Spleen (tissue), 7 donors: ENCODE data around the gene FHIT.

Experiments
- POLR2A ChIP-seq, 3 donors: fragments of 450-650 bp; IDR thresholded peaks; one replicate each; pipeline ENCODE4 v1.5.1; 2017; ENCODE audit warnings: antibody characterized with exemption in 3 of 3, mild to moderate bottlenecking in 1 of 3
- POLR2AphosphoS5 ChIP-seq, 3 donors: sonication (generic); formaldehyde crosslinking; IDR thresholded peaks; one replicate each; pipeline ENCODE4 v1.5.1; 2017; ENCODE audit warnings: antibody characterized with exemption in 3 of 3
- TF ChIP-seq, protein P1 (sequence below), 11 experiments: fragments of 200-600 bp in 7 of 11; fragments of 450-650 bp in 4 of 11; sonication (generic) in 4 of 11; IDR thresholded peaks in 8 of 11; conservative IDR thresholded peaks in 3 of 11; 1 replicate in 7 of 11; 2 replicates in 4 of 11; pipeline versions ENCODE4 v1.4.0 to v1.8.0; 2016 to 2021; ENCODE audit warnings: antibody characterized with exemption in 11 of 11, inconsistent platforms in 4 of 11, mild to moderate bottlenecking in 1 of 11
- donor health status: DM: no; HTN: no; CAD: no; lungs with moderate emphysema.
- donor health status: DM: no; HTN: no; CAD: no.
- donor health status: DM: no; HTN: no; CAD: no.

DNA sequence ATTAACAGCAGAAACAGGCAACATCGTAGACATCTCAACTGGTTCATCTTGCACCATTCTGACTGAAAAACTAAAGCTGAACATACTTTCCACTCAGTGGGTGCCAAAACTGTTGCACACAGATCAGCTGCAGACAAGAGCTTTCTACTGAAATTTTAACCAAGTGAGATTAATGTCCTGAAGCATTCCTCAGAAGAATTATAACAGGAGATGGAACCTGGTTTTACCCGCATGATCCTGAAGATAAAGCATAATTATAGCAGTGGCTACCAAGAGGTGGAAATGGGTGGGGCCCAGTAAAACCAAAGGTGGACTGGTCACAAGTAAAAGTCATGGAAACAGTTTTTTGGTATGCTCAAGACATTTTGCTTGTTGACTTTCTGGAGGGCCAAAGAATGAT, 858.8 kb downstream of the FHIT start:
- TF ChIP-seq POLR2AphosphoS5 (IDR thresholded peaks at IDR 0.05) (no peak), POLR2A (IDR thresholded peaks at IDR 0.05) (no peak)
- TF ChIP-seq, protein P1, sequence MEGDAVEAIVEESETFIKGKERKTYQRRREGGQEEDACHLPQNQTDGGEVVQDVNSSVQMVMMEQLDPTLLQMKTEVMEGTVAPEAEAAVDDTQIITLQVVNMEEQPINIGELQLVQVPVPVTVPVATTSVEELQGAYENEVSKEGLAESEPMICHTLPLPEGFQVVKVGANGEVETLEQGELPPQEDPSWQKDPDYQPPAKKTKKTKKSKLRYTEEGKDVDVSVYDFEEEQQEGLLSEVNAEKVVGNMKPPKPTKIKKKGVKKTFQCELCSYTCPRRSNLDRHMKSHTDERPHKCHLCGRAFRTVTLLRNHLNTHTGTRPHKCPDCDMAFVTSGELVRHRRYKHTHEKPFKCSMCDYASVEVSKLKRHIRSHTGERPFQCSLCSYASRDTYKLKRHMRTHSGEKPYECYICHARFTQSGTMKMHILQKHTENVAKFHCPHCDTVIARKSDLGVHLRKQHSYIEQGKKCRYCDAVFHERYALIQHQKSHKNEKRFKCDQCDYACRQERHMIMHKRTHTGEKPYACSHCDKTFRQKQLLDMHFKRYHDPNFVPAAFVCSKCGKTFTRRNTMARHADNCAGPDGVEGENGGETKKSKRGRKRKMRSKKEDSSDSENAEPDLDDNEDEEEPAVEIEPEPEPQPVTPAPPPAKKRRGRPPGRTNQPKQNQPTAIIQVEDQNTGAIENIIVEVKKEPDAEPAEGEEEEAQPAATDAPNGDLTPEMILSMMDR (IDR thresholded peaks at IDR 0.05 in 8 of 11, conservative IDR thresholded peaks at IDR 0.05 in 3 of 11): no peak
